GM18951 (cell line): Measurements from ENCODE around the gene OR2L2.

Experiments
- POLR2A ChIP-seq: IDR thresholded peaks from 4 replicates; pipeline ENCODE4 v1.6.1; 2011; ENCODE audit warnings: mild to moderate bottlenecking; ENCODE audit not compliant: insufficient read length, insufficient read depth; ENCODE audit errors: extremely low read depth
- in situ Hi-C: fragments of 300-500 bp; cut with MboI; formaldehyde crosslinking; loops from one replicate; pipeline ENCODE4 v1.12.0; 2022; ENCODE audit warnings: low sequenced_read_pairs, mixed read lengths, inconsistent platforms; ENCODE audit not compliant: unreplicated experiment

Gene OR2L2, protein sequence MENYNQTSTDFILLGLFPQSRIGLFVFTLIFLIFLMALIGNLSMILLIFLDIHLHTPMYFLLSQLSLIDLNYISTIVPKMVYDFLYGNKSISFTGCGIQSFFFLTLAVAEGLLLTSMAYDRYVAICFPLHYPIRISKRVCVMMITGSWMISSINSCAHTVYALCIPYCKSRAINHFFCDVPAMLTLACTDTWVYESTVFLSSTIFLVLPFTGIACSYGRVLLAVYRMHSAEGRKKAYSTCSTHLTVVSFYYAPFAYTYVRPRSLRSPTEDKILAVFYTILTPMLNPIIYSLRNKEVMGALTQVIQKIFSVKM

DNA sequence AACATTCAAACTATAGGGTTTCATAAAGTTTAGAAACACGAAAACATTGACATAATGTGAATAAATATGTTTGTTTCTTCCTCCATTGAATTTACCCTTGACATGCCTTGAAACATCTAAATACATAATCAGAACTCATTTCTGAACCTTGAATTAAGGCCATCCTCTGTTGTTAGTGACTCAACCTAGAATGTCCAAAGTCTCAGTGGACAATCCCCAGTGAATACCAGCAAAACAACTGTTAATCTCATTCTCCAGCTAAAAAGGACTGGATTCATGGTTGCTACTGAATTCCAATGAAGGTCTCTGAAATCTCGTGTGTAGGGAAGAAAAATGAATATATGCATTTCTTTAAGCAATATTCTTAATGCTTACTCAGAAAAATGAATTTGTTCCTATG lies at the start of gene OR2L2:
TSS of gene OR2L2 (plus strand) at position 301 of the 400 bp plus-strand sequence. CDS start 8,198 bp downstream, outside the sequence.
- in situ Hi-C loops: no loop called here
- TF ChIP-seq POLR2A: no peak

DNA sequence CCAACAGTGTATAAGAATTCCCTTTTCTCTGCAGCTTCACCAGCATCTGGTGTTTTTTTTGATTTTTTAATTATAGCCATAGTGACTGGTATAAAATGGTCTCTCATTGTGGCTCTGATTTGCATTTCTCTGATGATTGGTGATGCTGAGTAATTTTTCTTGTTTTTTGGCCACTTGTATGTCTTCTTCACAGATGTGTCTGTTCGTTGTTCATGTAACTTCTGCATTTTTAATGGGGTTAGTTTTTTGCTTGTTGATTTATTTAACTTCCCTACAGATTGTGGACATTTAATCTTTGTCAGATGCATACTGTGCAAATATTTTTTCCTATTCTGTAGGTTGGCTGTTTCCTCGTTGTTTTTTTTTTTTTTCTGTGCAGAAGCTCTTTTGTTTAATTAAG lies 36.9 kb upstream of the OR2L2 start:
- no peak for TF ChIP-seq POLR2A
- in situ Hi-C loops: no loop called here

DNA sequence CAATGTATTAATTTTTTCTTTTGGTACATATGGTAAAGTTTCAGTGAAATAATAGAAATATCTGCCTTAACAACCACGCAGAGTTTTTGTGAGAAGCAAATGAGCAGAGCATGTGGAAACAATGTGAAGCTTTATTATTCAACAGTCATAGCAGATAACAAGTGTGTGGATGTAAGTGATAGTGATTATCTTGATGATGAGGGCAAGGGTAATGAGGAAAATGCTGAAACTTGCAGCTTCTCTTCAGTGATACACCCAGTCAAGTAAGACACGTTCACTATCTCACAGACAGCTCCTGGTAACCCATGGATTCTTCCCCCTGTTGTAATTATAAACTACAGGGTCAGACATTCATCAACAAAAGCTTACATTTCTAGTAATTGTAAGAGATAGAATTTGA lies 31.1 kb upstream of the OR2L2 start:
- no peak for TF ChIP-seq POLR2A
- in situ Hi-C loops: no loop called here

DNA sequence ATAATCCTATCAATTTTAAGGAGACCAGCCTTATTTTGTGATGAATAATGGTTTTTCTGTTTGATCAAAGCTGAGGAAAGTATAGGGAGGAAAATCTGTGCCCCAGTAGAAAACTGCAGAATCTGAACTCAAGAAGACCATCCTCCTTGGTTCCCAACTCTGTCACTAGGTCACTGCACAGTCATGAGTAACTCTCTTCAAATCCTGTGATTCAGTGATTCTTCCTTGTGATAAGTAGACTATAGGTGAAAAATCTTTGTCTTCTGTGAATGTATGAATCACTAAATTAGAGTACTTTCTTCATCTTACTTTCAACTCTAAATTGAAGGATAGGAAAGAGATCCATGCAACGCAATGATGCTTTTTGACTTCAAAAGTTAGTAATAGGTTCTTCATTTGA lies 29.7 kb upstream of the OR2L2 start:
- no peak for TF ChIP-seq POLR2A
- in situ Hi-C loops: no loop called here

DNA sequence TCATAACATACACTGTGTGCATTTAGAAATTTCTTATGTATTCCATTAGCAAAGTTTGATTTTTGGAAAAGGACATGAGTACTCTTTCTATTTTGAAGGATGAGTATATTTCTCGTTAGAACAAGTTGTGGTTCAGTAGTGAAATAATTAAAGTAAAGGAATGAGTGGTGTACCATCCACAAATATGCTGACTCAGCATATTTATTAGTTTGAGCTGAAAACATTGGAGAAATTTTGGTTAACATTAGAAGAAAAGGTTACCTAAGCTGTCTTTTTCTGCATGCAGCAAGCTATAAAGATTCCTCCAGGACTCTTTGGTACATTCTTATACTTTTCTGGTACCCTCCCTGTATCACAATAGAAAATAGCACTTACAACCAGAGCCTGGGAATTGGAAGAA lies 22.1 kb upstream of the OR2L2 start:
- in situ Hi-C loops: no loop called here
- no peak for TF ChIP-seq POLR2A

DNA sequence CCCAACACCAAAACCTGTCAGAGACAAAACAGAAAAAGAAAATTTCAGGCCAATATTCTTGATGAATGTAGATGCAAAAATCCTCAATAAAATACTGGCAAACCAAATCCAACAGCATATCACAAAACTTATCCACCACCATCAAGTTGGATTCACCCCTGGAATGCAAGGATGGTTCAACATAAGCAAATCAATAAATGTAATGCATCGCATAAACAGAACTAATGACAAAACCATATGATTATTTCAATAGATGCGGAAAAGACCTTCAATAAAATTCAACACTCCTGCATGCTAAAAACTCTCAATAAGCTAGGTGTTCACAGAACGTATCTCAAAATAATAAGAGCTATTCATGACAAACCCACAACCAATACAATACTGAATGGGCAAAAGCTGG lies 20.2 kb upstream of the OR2L2 start:
- in situ Hi-C loops: no loop called here
- TF ChIP-seq POLR2A: no peak

DNA sequence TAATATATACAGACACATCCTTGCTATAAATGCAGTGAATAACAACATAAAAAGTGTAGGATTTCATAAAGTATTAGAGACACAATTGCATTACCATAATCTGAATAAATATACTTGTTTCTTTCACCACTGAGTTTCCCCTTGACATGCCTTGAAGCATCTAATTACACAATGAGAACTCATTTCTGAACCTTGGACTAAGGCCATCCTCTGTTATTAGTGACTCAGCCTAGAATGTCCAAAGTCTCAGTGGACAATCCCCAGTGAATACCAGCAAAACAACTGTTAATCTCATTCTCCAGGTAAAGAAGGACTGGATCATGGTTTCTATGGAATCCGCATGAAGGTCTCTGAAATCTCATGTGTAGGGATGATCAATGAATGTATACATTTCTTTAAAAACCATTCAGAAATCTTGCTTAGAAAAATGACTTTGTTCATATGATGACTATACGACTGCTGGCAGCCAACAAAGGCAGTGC lies 16.6 kb upstream of the OR2L2 start, which contains the start of gene OR2L5:
TSS of gene OR2L5 (plus strand) at position 432 of the 482 bp plus-strand sequence. CDS start 8,288 bp downstream, outside the sequence.
- in situ Hi-C loops: no loop called here
- no peak for TF ChIP-seq POLR2A

DNA sequence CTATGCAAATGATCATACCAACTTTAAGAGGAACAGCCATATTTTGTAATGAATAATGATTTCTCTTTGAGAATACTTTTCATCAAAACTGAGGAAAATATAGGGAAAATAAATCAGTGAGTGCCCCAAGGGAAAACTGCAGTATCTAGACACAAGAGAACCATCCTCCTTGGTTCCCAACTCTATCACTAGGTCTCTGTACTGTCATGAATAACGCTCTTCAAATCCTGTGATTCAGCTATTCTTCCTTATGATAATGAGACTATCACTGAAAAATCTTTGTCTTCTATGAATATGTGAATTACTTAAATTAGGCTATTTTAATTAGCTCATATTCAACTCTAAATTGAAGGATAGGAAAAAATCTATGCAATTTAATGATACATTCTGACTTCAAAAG lies 14.1 kb upstream of the OR2L2 start:
- no peak for TF ChIP-seq POLR2A
- in situ Hi-C loops: no loop called here

DNA sequence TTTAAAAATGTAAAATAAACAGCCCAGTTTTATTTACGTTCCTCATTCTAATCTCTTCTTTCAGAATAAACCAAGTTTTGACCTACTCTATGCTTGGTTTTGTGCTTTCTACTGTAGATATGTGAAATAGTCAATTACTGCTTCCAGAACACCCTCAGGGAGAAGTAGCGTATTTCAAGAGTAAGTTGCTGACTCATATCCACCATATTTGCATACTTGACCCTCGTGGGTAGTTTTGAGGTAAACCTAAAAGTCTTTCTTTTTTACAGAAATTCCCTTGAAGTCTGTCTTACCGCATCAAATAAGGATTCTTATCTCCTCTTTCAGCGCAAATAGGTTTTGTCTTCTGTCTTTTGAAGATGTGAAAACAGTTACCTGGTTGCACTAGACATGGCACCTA lies 15.3 kb downstream of the OR2L2 start:
- in situ Hi-C loops: no loop called here
- TF ChIP-seq POLR2A: no peak

DNA sequence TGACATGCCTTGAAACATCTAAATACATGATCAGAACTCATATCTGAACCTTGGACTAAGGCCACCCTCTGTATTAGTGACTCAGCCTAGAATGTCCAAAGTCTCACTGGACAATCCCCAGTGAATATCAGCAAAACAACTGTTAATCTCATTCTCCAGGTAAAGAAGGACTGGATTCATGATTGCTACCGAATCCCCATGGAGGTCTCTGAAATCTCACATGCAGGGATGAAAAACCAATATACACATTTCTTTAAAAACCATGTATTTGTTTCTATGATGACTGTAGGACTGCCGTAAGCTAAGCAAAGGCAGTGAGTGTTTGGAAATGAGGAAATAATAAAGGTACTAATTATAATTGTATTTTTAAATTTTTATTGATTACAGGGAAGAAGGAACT lies 16.7 kb downstream of the OR2L2 start, which contains the start of gene OR2L3:
TSS of gene OR2L3 (plus strand) at position 301 of the 400 bp plus-strand sequence. CDS start 13,846 bp downstream, outside the sequence.
- no peak for TF ChIP-seq POLR2A
- in situ Hi-C loops: no loop called here

DNA sequence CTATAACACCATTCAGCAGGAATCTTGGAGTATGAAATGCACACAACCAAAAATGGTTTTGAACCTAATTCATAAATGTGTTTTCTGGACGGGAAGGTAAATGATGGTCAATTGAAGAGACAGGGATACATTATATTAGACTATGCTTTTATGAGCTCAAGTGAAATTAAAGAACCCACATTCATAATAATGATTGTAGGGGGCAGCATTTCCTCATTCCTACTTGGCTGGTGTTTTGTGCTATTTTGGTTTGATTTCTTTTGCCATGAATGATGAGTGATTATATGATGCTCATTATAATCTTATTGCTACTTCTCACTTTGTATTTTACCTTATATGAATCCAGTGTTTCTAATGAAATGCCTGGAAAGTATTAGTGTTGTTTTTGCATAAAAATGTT lies 17.1 kb downstream of the OR2L2 start:
- TF ChIP-seq POLR2A: no peak
- in situ Hi-C loops: no loop called here

DNA sequence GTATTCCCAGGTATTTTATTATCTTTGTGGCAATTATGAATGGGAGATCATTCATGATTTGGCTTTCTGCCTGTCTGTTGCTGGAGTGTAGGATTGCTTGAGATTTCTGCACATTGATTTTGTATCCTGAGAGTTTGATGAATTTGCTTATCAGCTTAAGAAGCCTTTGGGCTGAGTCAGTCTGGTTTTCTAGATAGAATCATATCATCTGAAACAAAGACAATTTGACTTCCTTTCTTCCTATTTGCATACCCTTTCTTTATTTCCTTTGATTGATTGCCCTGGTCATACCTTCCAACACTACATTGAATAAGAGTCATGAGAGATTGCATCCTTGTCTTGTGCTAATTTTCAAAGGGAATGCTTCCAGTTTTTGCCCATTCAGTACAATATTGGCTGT lies 24.8 kb downstream of the OR2L2 start:
- in situ Hi-C loops: no loop called here

DNA sequence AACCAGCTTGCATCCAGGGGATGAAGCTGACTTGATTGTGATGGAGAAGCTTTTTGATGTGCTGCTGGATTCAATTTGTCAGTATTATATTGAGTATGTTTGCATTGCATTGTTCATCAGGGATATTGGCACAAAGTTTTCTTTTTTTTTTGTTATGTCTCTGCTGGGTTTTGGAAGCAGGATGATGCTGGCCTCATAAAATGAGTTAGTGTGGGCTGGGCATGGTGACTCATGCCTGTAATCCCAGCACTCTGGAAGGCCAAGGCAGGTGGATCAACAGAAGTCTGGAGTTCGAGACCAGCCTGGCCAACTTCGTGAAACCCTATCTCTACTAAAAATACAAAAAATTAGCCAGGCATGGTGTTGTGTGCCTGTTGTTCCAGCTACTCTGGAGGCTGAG lies 25.4 kb downstream of the OR2L2 start:
- TF ChIP-seq POLR2A: no peak
- in situ Hi-C loops: no loop called here

More for the DNA sequence above, 24.8 kb downstream of the OR2L2 start:
- no peak for TF ChIP-seq POLR2A

DNA sequence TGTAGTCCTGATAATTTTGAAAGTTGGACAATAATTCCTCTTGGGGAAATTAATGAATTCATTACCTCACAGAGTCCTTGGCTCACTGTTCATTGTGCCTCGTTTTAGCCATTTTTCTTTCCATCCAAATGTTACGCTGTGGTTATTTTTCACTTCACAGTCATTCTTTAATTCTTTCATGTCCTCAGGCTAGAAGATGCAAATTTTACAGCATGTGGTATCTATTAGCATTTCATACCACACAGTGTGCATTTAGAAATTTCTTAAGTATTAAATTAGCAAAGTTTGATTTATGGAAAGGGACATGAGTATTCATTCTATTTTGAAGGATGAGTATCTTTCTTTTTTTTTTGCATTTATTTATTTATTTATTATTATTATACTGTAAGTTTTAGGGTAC lies 35.2 kb downstream of the OR2L2 start:
- in situ Hi-C loops: no loop called here

More for the DNA sequence above, 35.2 kb downstream of the OR2L2 start:
- no peak for TF ChIP-seq POLR2A
